Activated CD4-positive, alpha-beta memory T cell treated with anti-CD3 and anti-CD28 coated beads for 36 hours (primary cell): ENCODE data around the gene HOXC4. TPM values are rescaled to one million over a fixed set of nuclear protein-coding genes. Genes with fewer than 3 reads are reported as not detected.
"Not testable (repeated sequence)": the region's sequence is repeated elsewhere in the genome, so short reads cannot be mapped to it uniquely, and the experiment has no call there.

ENCODE experiments used
- CTCF ChIA-PET: fragments of 350-600 bp; sonication (Branson Sonifier 250); formaldehyde crosslinking; loops from one replicate; lab custom pipeline; 2021; ENCODE audit warnings: antibody characterized with exemption, inconsistent platforms; lab: Charles Lee
- POLR2A ChIA-PET: fragments of 350-600 bp; sonication (Branson Sonifier 250); formaldehyde crosslinking; loops from one replicate; lab custom pipeline; 2021; ENCODE audit warnings: antibody characterized with exemption; lab: Charles Lee
- DNase-seq: peaks from one replicate; pipeline ENCODE4 v3.0.0-alpha.2; 2020
- H3K27ac Mint-ChIP-seq: one replicate; pipeline ENCODE4 v1.8.0; 2021; ENCODE audit warnings: mixed read lengths
- H3K27me3 Mint-ChIP-seq: one replicate; pipeline ENCODE4 v1.8.0; 2021; ENCODE audit warnings: mixed read lengths
- H3K36me3 Mint-ChIP-seq: one replicate; pipeline ENCODE4 v1.8.0; 2021; ENCODE audit warnings: mixed read lengths
- H3K4me1 Mint-ChIP-seq: one replicate; pipeline ENCODE4 v1.8.0; 2021; ENCODE audit warnings: low read depth, mixed read lengths
- H3K4me3 Mint-ChIP-seq: one replicate; pipeline ENCODE4 v1.8.0; 2021; ENCODE audit warnings: mild to moderate bottlenecking, mixed read lengths
- H3K9me3 Mint-ChIP-seq: one replicate; pipeline ENCODE4 v1.8.0; 2021; ENCODE audit warnings: mixed read lengths
- intact Hi-C: fragments of 100-400 bp; cut with micrococcal nuclease; formaldehyde crosslinking; loops from one replicate; pipeline ENCODE4 v1.15.1; 2023
- total RNA-seq, 2 experiments: library from RNA; stranded (reverse); gene quantifications; one replicate each; pipeline ENCODE4 v1.2.3, GENCODE V29; 2021

HOXC4 gene
- total RNA-seq, 2 experiments from 2014 or later = 0.17 TPM; not detected in 1

DNA sequence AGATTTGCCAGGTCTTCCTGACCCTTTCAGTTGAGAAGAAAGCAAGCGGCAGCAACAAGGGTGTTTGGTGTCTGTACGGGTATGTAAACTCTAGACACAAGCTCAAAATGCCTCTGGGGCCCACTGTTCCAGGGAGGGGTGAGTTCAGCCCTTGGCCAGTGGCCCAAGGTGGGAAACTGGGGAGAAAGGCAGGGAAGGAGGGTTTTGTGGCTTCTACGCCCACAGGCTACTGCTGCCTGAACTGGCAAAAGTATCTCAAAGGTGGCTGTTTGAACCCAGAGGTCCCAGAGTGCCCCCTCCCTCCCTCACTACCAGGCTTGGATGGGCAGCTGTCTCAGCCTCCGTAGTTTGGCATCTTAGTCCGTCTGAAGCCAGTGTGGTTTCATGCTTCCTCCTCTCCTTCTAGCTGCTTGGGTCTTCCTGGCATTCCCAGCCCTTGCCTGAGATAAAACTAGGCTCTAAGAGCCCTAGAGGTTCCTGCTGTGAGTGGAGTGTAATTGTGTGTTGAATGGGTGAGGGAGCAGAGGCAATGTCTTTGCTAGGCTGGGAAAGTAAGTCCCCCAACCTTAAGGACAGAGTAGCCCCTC is 15.3 kb upstream of the HOXC4 start:
- Mint-ChIP-seq H3K4me3 (no peak overlapping the region), H3K27ac (no peak overlapping the region), H3K36me3 (no peaks in the 10 kb centered on the region), H3K4me1 (peaks cover 7% of the 10 kb centered on the region), H3K9me3 (no peaks in the 10 kb centered on the region), H3K27me3 (peaks cover 66% of the 10 kb centered on the region)
- POLR2A ChIA-PET = no interaction called here
- intact Hi-C loops = no loop called here
- CTCF ChIA-PET = interaction anchor here (1.0 to 1.1 kb wide), 2 partner anchors 153 to 163 kb away, joined by 3 to 5 read pairs; no protein-coding TSS in a partner anchor
- DNase-seq = no peak

DNA sequence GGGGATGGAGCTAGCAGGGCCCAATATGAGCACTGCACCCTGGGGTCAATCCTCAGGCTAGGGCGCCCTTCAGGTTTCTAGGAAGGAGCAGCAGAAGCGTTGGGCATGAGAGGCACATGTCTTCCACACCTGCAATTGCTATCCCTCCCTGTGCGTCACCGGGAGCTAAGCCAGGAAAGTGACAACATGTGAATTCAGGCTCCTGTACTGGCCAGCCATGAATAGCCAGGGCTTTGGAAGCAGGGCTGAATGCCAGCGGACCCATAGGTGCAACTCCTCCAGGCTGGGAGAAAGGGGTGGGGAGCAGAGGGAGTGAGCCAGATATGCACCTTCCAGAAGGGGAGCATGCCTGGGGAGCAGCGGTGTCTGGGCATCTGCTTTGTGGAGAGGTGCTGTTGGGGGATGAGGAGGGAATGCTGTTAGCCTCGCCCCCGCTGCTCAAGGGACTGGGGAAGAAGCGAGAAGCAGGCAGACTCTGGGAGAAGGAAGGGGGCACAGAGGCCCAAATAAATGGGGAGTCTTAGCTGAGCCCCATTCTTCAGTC is 14.7 kb upstream of the HOXC4 start:
- H3K4me3 Mint-ChIP-seq = no peak overlapping the region
- intact Hi-C loops = no loop called here
- no peaks in the 10 kb centered on the region for H3K9me3 Mint-ChIP-seq
- no peaks in the 10 kb centered on the region for H3K36me3 Mint-ChIP-seq
- CTCF ChIA-PET = interaction anchor here (1.0 kb wide), 1 partner anchor 153 kb away, joined by 5 read pairs; no protein-coding TSS in a partner anchor
- POLR2A ChIA-PET = no interaction called here
- DNase-seq = no peak
- H3K4me1 Mint-ChIP-seq = peaks cover 4% of the 10 kb centered on the region
- H3K27ac Mint-ChIP-seq = no peak overlapping the region
- H3K27me3 Mint-ChIP-seq = peaks cover 69% of the 10 kb centered on the region

DNA sequence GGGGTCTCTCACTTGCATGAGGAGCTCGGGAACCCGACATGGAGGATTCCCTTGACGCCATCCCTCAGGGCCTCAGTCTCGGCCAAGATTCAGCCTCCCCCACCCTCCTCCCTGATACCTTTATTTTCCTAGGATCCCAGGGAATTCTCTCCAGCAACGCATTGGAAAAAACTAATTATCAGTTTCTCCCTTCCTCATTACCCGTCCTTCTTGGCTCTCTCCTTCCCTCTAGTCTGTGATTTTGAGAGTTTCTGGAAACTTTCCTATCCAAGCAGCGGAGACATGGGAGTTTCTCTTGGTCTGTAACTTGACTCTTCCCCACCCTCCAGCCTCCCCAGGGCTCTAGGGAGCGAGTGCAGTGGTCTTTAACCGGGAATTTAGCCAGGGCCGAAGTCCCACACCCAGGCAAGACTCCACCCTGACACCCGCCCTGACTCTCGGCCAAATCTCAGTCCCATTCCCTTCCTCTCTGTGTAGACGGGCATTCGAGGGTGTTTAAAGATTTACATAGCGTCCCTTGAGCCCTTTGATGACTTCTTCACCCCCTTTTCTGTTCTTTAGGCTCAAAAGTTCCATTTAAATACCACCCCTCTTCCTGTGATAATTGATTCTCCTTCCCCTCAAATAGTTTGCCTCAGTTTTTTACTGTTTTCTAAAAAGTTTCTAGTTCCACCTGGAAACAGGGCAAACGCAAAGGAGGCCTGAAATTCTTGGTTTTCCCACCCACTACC is 14.1 kb upstream of the HOXC4 start:
- intact Hi-C loops = no loop called here
- Mint-ChIP-seq H3K36me3 (no peaks in the 10 kb centered on the region), H3K9me3 (no peaks in the 10 kb centered on the region), H3K4me1 (no peaks in the 10 kb centered on the region), H3K27me3 (peaks cover 70% of the 10 kb centered on the region), H3K4me3 (no peak overlapping the region), H3K27ac (no peak overlapping the region)
- ChIA-PET CTCF (no interaction called here), POLR2A (no interaction called here)
- DNase-seq = no peak

GRCh38 chr12:54040148-54040494 is 13.5 kb upstream of the HOXC4 start:
- H3K4me1 Mint-ChIP-seq = no peaks in the 10 kb centered on the region
- H3K4me3 Mint-ChIP-seq = no peak overlapping the region
- intact Hi-C loops = no loop called here
- peaks cover 71% of the 10 kb centered on the region for H3K27me3 Mint-ChIP-seq
- H3K36me3 Mint-ChIP-seq = no peaks in the 10 kb centered on the region
- DNase-seq = no peak
- no peak overlapping the region for H3K27ac Mint-ChIP-seq
- no peaks in the 10 kb centered on the region for H3K9me3 Mint-ChIP-seq
- POLR2A ChIA-PET = no interaction called here
- CTCF ChIA-PET = interaction anchor here (1.5 to 1.7 kb wide), 3 partner anchors 8 to 167 kb away, joined by 3 to 10 read pairs (median 5); no protein-coding TSS in a partner anchor

DNA sequence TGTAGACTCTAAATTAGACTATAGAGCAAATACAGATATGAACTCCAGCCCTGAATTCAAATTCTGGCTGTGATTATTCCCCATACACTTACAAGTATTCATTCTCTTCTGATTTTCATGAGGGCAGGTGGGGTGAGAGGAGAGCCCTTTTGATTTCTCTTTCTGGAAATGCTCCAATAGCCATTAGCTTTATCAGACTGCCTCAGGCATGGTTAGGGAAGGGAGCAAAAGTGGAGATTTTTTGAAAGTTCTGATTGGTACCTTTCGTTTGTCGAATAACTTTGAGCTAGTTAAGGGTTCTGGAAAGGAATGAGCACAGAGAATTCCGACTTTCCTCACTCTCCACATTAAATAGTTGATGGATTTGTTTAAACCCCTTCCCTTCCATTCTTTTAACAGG is 13.0 kb upstream of the HOXC4 start:
- intact Hi-C loops = no loop called here
- no peak for DNase-seq
- H3K4me1 Mint-ChIP-seq = no peaks in the 10 kb centered on the region
- ChIA-PET POLR2A (no interaction called here), CTCF (interaction anchor here (0.8 to 1.7 kb wide), 5 partner anchors 8 to 167 kb away, joined by 3 to 10 read pairs (median 3); partner anchors contain the start of gene HOXC6)
- H3K36me3 Mint-ChIP-seq = no peaks in the 10 kb centered on the region
- H3K27ac Mint-ChIP-seq = no peak overlapping the region
- H3K27me3 Mint-ChIP-seq = peaks cover 71% of the 10 kb centered on the region
- no peaks in the 10 kb centered on the region for H3K9me3 Mint-ChIP-seq
- H3K4me3 Mint-ChIP-seq = no peak overlapping the region

DNA sequence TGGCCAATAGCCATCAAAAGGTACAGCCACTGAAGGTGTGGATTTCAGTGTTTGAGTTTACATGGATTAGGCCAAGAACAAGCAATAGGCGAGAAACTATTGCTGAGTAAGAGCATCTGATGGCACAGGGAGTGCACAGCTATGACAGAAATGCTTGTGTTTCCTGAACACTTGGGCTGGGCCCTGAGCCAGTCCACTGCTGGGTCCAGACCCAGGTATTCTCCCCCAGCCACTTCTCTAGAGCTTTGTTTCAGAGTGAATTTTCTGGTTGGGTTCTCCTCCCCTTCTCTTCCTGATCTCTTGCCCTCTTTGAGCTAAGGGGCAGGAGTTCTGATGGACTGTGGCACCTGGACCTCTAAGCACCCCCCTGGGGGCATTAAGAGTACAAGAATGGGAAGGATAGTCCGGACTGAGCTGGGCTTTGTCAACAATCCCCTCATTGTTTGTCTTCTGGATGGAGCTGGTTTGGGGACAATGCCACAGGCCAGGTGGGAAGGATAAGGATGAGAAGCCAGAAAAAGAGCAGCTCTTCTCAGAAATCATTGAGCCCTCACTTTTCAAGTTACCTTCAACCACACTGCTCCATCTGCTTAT is 12.4 kb upstream of the HOXC4 start:
- H3K36me3 Mint-ChIP-seq = no peaks in the 10 kb centered on the region
- no peak overlapping the region for H3K27ac Mint-ChIP-seq
- no peaks in the 10 kb centered on the region for H3K4me1 Mint-ChIP-seq

DNA sequence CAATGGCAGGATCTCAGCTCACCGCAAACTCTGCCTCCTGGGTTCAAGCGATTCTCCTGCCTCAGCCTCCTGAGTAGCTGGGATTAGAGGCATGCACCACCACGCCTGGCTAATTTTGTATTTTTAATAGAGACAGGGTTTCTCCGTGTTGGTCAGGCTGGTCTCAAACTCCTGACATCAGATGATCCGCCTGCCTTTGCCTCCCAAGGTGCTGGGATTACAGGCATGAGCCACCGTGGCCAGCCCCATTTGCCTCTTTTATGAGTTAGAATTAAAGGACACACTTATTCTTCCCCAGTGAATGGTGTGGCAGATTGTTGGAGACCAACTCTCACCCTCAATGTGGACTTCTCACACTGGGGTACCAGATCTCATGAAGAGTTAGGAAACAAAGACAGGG is 11.6 kb upstream of the HOXC4 start:
- POLR2A ChIA-PET, H3K4me1 Mint-ChIP-seq, H3K9me3 Mint-ChIP-seq, DNase-seq, H3K27ac Mint-ChIP-seq, H3K36me3 Mint-ChIP-seq, H3K4me3 Mint-ChIP-seq, intact Hi-C loops: not testable (repeated sequence)
- peaks cover 74% of the 10 kb centered on the region for H3K27me3 Mint-ChIP-seq
- CTCF ChIA-PET = interaction anchor here (1.7 kb wide), 2 partner anchors 10 to 166 kb away, joined by 5 to 10 read pairs; no protein-coding TSS in a partner anchor

More for the DNA sequence above, 12.4 kb upstream of the HOXC4 start:
- H3K9me3 Mint-ChIP-seq = no peaks in the 10 kb centered on the region
- intact Hi-C loops = no loop called here
- no peak overlapping the region for H3K4me3 Mint-ChIP-seq
- ChIA-PET CTCF (interaction anchor here (0.8 to 1.7 kb wide), 5 partner anchors 9 to 166 kb away, joined by 3 to 10 read pairs (median 3); partner anchors contain the start of gene HOXC6), POLR2A (no interaction called here)
- DNase-seq = no peak
- H3K27me3 Mint-ChIP-seq = peaks cover 70% of the 10 kb centered on the region

DNA sequence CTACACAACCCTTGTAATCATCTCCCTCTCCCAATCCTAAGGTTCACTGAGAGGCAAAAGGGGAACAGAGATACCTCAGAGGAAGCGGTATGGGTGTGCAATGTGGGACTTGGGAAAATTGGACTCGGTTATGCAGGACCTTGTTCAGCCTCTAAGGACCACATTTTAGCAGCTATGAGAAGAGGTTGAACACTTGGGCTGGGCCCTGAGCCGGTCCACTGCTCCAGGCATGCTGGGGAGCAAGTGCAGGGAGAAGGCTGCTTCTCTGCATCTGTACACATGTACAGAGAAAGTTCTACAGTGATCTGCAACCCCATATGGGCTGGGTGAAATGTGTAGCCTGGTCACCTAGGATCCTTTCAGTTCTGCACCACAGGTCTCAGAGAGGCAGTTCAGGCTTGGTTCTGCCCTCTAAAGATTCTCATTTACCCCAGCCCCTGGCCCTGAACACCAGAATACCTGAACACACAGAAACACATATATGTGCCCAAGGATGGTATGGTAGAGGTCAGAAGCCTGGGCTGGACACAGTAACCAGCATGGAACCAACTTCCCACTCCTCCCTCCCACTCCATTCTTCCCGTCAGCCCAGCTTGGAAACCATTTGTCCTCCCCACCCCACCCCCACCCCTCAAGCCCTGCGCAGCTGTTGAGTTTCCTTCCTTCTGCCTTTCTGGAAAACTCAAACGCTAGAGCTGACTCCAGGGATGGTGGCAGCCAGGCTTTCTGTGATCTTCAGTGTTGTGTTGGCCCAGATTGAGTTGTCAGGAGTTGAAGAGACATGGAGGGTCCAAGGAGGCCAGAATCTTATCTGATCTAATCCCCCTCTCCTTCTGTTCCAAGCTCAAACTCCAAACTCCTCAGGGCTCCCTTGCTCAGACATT is 10.4 kb upstream of the HOXC4 start:
- Mint-ChIP-seq H3K9me3 (no peaks in the 10 kb centered on the region), H3K36me3 (no peaks in the 10 kb centered on the region), H3K4me3 (no peak overlapping the region), H3K4me1 (no peaks in the 10 kb centered on the region), H3K27me3 (peaks cover 80% of the 10 kb centered on the region), H3K27ac (no peak overlapping the region)
- POLR2A ChIA-PET = no interaction called here
- no peak for DNase-seq
- CTCF ChIA-PET = interaction anchor here (0.6 to 1.8 kb wide), 2 partner anchors 11 to 12 kb away, joined by 3 to 5 read pairs; no protein-coding TSS in a partner anchor
- intact Hi-C loops = no loop called here

GRCh38 chr12:54044425-54045103 is 9.1 kb upstream of the HOXC4 start:
- no peaks in the 10 kb centered on the region for H3K36me3 Mint-ChIP-seq
- CTCF ChIA-PET = interaction anchor here (0.6 to 1.8 kb wide), 4 partner anchors 10 to 157 kb away, joined by 3 to 5 read pairs (median 4); no protein-coding TSS in a partner anchor
- no peak overlapping the region for H3K4me3 Mint-ChIP-seq
- no peaks in the 10 kb centered on the region for H3K9me3 Mint-ChIP-seq
- intact Hi-C loops = no loop called here
- DNase-seq = no peak
- no peak overlapping the region for H3K27ac Mint-ChIP-seq
- POLR2A ChIA-PET = no interaction called here
- no peaks in the 10 kb centered on the region for H3K4me1 Mint-ChIP-seq
- peaks cover 81% of the 10 kb centered on the region for H3K27me3 Mint-ChIP-seq

GRCh38 chr12:54045401-54045800 is 8.2 kb upstream of the HOXC4 start:
- Mint-ChIP-seq H3K4me3 (no peak overlapping the region), H3K27me3 (peaks cover 82% of the 10 kb centered on the region), H3K4me1 (peaks cover 4% of the 10 kb centered on the region), H3K27ac (no peak overlapping the region), H3K36me3 (no peaks in the 10 kb centered on the region), H3K9me3 (no peaks in the 10 kb centered on the region)
- ChIA-PET CTCF (interaction anchor here (0.9 to 1.5 kb wide), 4 partner anchors 11 to 160 kb away, joined by 3 to 5 read pairs (median 3); no protein-coding TSS in a partner anchor), POLR2A (no interaction called here)
- intact Hi-C loops = no loop called here
- DNase-seq = no peak
